ENCODE measurements around the gene DCAF6. TPM values are rescaled to one million over a fixed set of nuclear protein-coding genes. Genes with fewer than 3 reads are reported as not detected.

DCAF6 gene
- total RNA-seq, 1 experiment from 2014 or later, result 41.9 TPM

DNA sequence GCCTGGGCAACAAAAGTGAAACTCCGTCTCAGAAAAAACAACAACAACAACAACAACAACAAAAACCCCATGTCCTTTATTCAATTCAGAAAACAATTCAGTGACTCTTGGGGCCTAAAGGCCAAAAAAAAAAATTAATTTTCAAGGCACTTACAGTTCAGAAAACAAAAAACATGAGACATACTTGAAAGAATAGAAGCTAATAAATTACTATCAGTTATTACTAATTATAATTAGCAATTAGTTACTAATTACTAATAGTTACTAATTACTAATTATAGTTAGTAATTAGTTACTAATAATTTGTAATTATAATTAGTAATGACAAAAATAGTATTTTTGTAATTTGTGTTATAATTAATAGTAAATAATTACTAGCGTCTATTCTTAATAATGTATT is 57.2 kb downstream of the DCAF6 start:
- intact Hi-C loops (cut with micrococcal nuclease; ENCODE audit: unreplicated experiment), result no loop called here
- Mint-ChIP-seq H3K4me1 (ENCODE audit: low read depth, unreplicated experiment) (peaks cover 6% of the 10 kb centered on the region), H3K4me3 (ENCODE audit: unreplicated experiment) (no peak overlapping the region), H3K36me3 (ENCODE audit: insufficient read depth, unreplicated experiment) (peaks cover 54% of the 10 kb centered on the region), H3K27me3 (ENCODE audit: insufficient read depth, unreplicated experiment) (no peaks in the 10 kb centered on the region), H3K9me3 (ENCODE audit: unreplicated experiment) (no peaks in the 10 kb centered on the region), H3K27ac (ENCODE audit: unreplicated experiment) (no peak overlapping the region)
- no peak for TF ChIP-seq CTCF (IDR thresholded peaks at IDR 0.05; ENCODE audit: insufficient read depth in 1 of 2, low read depth in 1 of 2, low read length in 1 of 2, severe bottlenecking in 1 of 2, unreplicated experiment in 1 of 2)
- Histone ChIP-seq H3K36me3 (ENCODE audit: control insufficient read depth, insufficient read depth, low read length) (no peaks in the 10 kb centered on the region; the same call in 1 of the 2 replicates), H3K4me3 (ENCODE audit: low read depth, low read length) (no peak overlapping the region), H3K4me1 (no peaks in the 10 kb centered on the region), H3K27me3 (replicated peaks; ENCODE audit: control insufficient read depth, insufficient read depth, low read length) (no peaks in the 10 kb centered on the region), H3K9me3 (no peaks in the 10 kb centered on the region)
- ChIA-PET POLR2A (no interaction called here), CTCF (no interaction called here)
- no peak for DNase-seq
- BruUV-seq (replicated peaks), result no TSS peak

GRCh38 chr1:167994560-167994959 is 58.1 kb downstream of the DCAF6 start:
- H3K9me3 Mint-ChIP-seq (ENCODE audit: unreplicated experiment), result no peaks in the 10 kb centered on the region
- H3K4me3 ChIP-seq (ENCODE audit: low read depth, low read length), result no peak overlapping the region
- no peaks in the 10 kb centered on the region for H3K27me3 Mint-ChIP-seq (ENCODE audit: insufficient read depth, unreplicated experiment)
- no peak for DNase-seq
- peaks cover 51% of the 10 kb centered on the region for H3K36me3 Mint-ChIP-seq (ENCODE audit: insufficient read depth, unreplicated experiment)
- H3K9me3 ChIP-seq, result no peaks in the 10 kb centered on the region
- no peaks in the 10 kb centered on the region for H3K4me1 ChIP-seq
- ChIA-PET POLR2A (interaction anchor here (0.6 kb wide), 1 partner anchor 59 kb away, joined by 3 read pairs; no protein-coding TSS in a partner anchor), CTCF (no interaction called here)
- no peak for TF ChIP-seq CTCF (IDR thresholded peaks at IDR 0.05; ENCODE audit: insufficient read depth in 1 of 2, low read depth in 1 of 2, low read length in 1 of 2, severe bottlenecking in 1 of 2, unreplicated experiment in 1 of 2)
- H3K27me3 ChIP-seq (replicated peaks; ENCODE audit: control insufficient read depth, insufficient read depth, low read length), result no peaks in the 10 kb centered on the region
- BruUV-seq (replicated peaks), result no TSS peak
- no peaks in the 10 kb centered on the region; the same call in 1 of the 2 replicates for H3K36me3 ChIP-seq (ENCODE audit: control insufficient read depth, insufficient read depth, low read length)
- H3K27ac Mint-ChIP-seq (ENCODE audit: unreplicated experiment), result no peak overlapping the region
- H3K4me3 Mint-ChIP-seq (ENCODE audit: unreplicated experiment), result no peak overlapping the region
- intact Hi-C loops (cut with micrococcal nuclease; ENCODE audit: unreplicated experiment), result no loop called here
- peaks cover 6% of the 10 kb centered on the region for H3K4me1 Mint-ChIP-seq (ENCODE audit: low read depth, unreplicated experiment)

GRCh38 chr1:167995038-167995437 is 58.6 kb downstream of the DCAF6 start:
- Mint-ChIP-seq H3K4me3 (ENCODE audit: unreplicated experiment) (no peak overlapping the region), H3K4me1 (ENCODE audit: low read depth, unreplicated experiment) (peaks cover 6% of the 10 kb centered on the region), H3K36me3 (ENCODE audit: insufficient read depth, unreplicated experiment) (peaks cover 52% of the 10 kb centered on the region), H3K27ac (ENCODE audit: unreplicated experiment) (no peak overlapping the region), H3K9me3 (ENCODE audit: unreplicated experiment) (no peaks in the 10 kb centered on the region), H3K27me3 (ENCODE audit: insufficient read depth, unreplicated experiment) (no peaks in the 10 kb centered on the region)
- H3K4me3 ChIP-seq (ENCODE audit: low read depth, low read length), result no peak overlapping the region
- H3K9me3 ChIP-seq, result no peaks in the 10 kb centered on the region
- TF ChIP-seq CTCF (IDR thresholded peaks at IDR 0.05; ENCODE audit: insufficient read depth in 1 of 2, low read depth in 1 of 2, low read length in 1 of 2, severe bottlenecking in 1 of 2, unreplicated experiment in 1 of 2), result no peak
- H3K36me3 ChIP-seq (ENCODE audit: control insufficient read depth, insufficient read depth, low read length), result no peaks in the 10 kb centered on the region; the same call in 1 of the 2 replicates
- intact Hi-C loops (cut with micrococcal nuclease; ENCODE audit: unreplicated experiment), result no loop called here
- no TSS peak for BruUV-seq (replicated peaks)
- no peak for DNase-seq
- ChIA-PET CTCF (no interaction called here), POLR2A (no interaction called here)
- H3K27me3 ChIP-seq (replicated peaks; ENCODE audit: control insufficient read depth, insufficient read depth, low read length), result no peaks in the 10 kb centered on the region
- H3K4me1 ChIP-seq, result no peaks in the 10 kb centered on the region
